OCI-LY1 (cell line): ENCODE data around the gene ZCCHC12.
"Not testable (repeated sequence)": the region's sequence is repeated elsewhere in the genome, so short reads cannot be mapped to it uniquely, and the experiment has no call there.

Experiments
- H2AFZ ChIP-seq: fragments of 200-600 bp; sonication (generic), shearing (Covaris generic); 2 replicates; pipeline ENCODE4 v1.6.0; 2014; ENCODE audit warnings: antibody characterized with exemption, mild to moderate bottlenecking, low read length
- H3F3A ChIP-seq: fragments of 200-600 bp; sonication (generic), shearing (Covaris generic); 2 replicates; pipeline ENCODE4 v1.6.0; 2014; ENCODE audit warnings: mild to moderate bottlenecking, antibody characterized with exemption, low read length, moderate library complexity; ENCODE audit not compliant: insufficient read depth
- H3K27ac ChIP-seq: fragments of 200-600 bp; sonication (generic); 2 replicates; pipeline ENCODE4 v1.5.1; 2014; ENCODE audit warnings: low read length, mixed run types, mild to moderate bottlenecking, low read depth; ENCODE audit not compliant: poor library complexity, severe bottlenecking
- H3K27me3 ChIP-seq: fragments of 200-600 bp; sonication (generic); 2 replicates; pipeline ENCODE4 v1.6.0; 2014; ENCODE audit warnings: antibody characterized with exemption, mild to moderate bottlenecking, low read length, moderate library complexity; ENCODE audit not compliant: insufficient read depth
- H3K36me3 ChIP-seq: fragments of 200-600 bp; sonication (generic); 2 replicates; pipeline ENCODE4 v1.6.1; 2014; ENCODE audit warnings: mild to moderate bottlenecking, antibody characterized with exemption, low read length, moderate library complexity, mixed read lengths; ENCODE audit not compliant: insufficient read depth
- H3K4me1 ChIP-seq: fragments of 200-600 bp; sonication (generic); 2 replicates; pipeline ENCODE4 v1.5.1; 2014; ENCODE audit warnings: mild to moderate bottlenecking, low read length, moderate library complexity; ENCODE audit not compliant: insufficient read depth, severe bottlenecking
- H3K4me2 ChIP-seq: fragments of 200-600 bp; sonication (generic), shearing (Covaris generic); 2 replicates; pipeline ENCODE4 v1.6.1; 2014; ENCODE audit warnings: low read length
- H3K4me3 ChIP-seq: fragments of 200-600 bp; sonication (generic); 2 replicates; pipeline ENCODE4 v1.5.1; 2014; ENCODE audit warnings: low read length, low read depth, mild to moderate bottlenecking, mixed read lengths; ENCODE audit not compliant: poor library complexity, severe bottlenecking
- H3K79me2 ChIP-seq: fragments of 200-600 bp; shearing (Covaris generic); 2 replicates; pipeline ENCODE4 v1.6.1; 2016; ENCODE audit warnings: mixed run types, low read length, mixed read lengths; ENCODE audit not compliant: insufficient read depth
- H3K9ac ChIP-seq: fragments of 200-600 bp; sonication (generic), shearing (Covaris generic); 2 replicates; pipeline ENCODE4 v1.6.1; 2014; ENCODE audit warnings: mild to moderate bottlenecking, low read length, mixed read lengths
- H3K9me2 ChIP-seq: fragments of 200-600 bp; sonication (generic), shearing (Covaris generic); 2 replicates; pipeline ENCODE4 v1.6.1; 2014; ENCODE audit warnings: low read depth, mild to moderate bottlenecking, low read length, mixed read lengths
- H3K9me3 ChIP-seq: fragments of 200-600 bp; shearing (Covaris generic); 2 replicates; pipeline ENCODE4 v1.6.1; 2014; ENCODE audit warnings: low read length, mixed read lengths
- H4K20me1 ChIP-seq: fragments of 200-600 bp; sonication (generic), shearing (Covaris generic); 2 replicates; pipeline ENCODE4 v1.6.0; 2016; ENCODE audit warnings: mild to moderate bottlenecking, low read length; ENCODE audit not compliant: insufficient read depth
- EZH2 ChIP-seq: fragments of 200-600 bp; sonication (generic), shearing (Covaris generic); IDR thresholded peaks from 2 replicates; pipeline ENCODE4 v1.8.0; 2017; ENCODE audit warnings: borderline replicate concordance, mixed run types, mild to moderate bottlenecking, antibody characterized with exemption, low read length, moderate library complexity, mixed read lengths
- TF ChIP-seq, protein P1 (sequence below): fragments of 200-600 bp; sonication (generic), shearing (Covaris generic); IDR thresholded peaks from 2 replicates; pipeline ENCODE4 v1.5.1; 2017; ENCODE audit warnings: mild to moderate bottlenecking, antibody characterized with exemption, low read length, moderate library complexity, mixed read lengths

Gene ZCCHC12

DNA sequence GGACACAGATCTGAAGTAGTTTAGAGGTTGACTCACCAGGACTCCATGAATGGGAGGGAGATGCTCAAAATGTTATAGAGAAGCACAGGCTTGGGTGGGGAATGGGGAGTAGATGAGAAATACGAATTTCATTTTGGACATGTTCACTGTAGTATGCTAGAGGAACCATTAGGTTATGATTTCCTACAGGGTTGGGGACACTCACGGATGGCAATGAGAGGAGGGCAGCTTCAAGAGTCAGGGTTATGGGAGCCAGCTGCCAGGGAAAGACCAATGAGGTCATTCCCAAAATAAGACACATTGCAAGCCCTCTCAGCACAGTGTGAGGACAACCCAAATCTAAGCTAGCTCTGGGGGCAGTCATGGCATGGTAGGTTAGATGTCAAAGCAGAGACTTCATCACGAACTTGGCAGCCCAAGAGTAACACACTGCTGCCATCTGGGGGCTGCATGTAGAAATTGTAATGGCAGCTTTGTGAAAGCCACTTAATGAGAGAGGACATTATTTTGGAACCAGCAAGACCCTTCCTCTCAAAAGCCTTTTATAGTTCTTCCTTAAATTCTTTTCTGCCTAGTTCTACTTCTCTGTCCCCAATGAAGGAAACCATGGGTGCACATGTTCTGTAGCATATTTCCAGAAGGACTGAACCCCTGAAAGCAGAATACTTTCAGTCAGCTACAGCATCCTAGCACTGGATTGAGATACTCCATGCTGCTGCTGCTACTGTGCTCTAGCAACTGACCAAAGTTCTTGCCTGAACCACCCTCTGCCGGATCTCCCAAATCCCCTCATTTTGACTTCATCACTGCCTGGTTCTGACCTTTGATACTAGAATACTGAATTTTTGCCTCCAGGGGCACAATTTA is 16.2 kb upstream of the ZCCHC12 start:
- H3F3A ChIP-seq = no peaks in the 10 kb centered on the region
- no peak overlapping the region for H3K4me2 ChIP-seq
- H3K9me2 ChIP-seq = no peaks in the 10 kb centered on the region
- no peaks in the 10 kb centered on the region for H3K27me3 ChIP-seq
- no peak overlapping the region for H3K27ac ChIP-seq
- H3K4me1 ChIP-seq = no peaks in the 10 kb centered on the region
- no peaks in the 10 kb centered on the region for H3K9me3 ChIP-seq
- TF ChIP-seq, protein P1, sequence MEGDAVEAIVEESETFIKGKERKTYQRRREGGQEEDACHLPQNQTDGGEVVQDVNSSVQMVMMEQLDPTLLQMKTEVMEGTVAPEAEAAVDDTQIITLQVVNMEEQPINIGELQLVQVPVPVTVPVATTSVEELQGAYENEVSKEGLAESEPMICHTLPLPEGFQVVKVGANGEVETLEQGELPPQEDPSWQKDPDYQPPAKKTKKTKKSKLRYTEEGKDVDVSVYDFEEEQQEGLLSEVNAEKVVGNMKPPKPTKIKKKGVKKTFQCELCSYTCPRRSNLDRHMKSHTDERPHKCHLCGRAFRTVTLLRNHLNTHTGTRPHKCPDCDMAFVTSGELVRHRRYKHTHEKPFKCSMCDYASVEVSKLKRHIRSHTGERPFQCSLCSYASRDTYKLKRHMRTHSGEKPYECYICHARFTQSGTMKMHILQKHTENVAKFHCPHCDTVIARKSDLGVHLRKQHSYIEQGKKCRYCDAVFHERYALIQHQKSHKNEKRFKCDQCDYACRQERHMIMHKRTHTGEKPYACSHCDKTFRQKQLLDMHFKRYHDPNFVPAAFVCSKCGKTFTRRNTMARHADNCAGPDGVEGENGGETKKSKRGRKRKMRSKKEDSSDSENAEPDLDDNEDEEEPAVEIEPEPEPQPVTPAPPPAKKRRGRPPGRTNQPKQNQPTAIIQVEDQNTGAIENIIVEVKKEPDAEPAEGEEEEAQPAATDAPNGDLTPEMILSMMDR = peak; percentile 59
- TF ChIP-seq EZH2 = no peak
- H3K36me3 ChIP-seq = no peaks in the 10 kb centered on the region
- H4K20me1 ChIP-seq = no peaks in the 10 kb centered on the region
- H3K79me2 ChIP-seq = no peaks in the 10 kb centered on the region
- H3K4me3 ChIP-seq = no peak overlapping the region
- no peak overlapping the region for H2AFZ ChIP-seq
- H3K9ac ChIP-seq = no peak overlapping the region

DNA sequence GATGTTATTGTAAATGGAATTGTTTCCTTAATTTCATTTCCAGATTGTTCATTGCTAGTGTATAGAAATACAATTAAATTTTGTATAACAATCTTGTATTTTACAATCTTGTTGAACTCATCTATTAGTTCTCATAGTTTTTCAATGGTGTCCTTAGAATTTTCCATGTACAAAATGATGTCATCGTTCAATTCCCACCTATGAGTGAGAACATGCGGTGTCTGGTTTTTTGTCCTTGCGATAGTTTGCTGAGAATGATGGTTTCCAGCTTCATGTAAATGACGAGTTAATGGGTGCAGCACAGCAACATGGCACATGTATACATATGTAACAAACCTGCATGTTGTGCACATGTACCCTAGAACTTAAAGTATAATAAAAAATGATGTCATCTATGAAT is 6.4 kb upstream of the ZCCHC12 start:
- not testable (repeated sequence) for H3K9me3 ChIP-seq, H3F3A ChIP-seq, H3K27me3 ChIP-seq, H3K4me1 ChIP-seq, H3K27ac ChIP-seq, H3K36me3 ChIP-seq, H3K9ac ChIP-seq, H3K79me2 ChIP-seq, H3K4me2 ChIP-seq, H3K9me2 ChIP-seq, H2AFZ ChIP-seq, H3K4me3 ChIP-seq, H4K20me1 ChIP-seq

DNA sequence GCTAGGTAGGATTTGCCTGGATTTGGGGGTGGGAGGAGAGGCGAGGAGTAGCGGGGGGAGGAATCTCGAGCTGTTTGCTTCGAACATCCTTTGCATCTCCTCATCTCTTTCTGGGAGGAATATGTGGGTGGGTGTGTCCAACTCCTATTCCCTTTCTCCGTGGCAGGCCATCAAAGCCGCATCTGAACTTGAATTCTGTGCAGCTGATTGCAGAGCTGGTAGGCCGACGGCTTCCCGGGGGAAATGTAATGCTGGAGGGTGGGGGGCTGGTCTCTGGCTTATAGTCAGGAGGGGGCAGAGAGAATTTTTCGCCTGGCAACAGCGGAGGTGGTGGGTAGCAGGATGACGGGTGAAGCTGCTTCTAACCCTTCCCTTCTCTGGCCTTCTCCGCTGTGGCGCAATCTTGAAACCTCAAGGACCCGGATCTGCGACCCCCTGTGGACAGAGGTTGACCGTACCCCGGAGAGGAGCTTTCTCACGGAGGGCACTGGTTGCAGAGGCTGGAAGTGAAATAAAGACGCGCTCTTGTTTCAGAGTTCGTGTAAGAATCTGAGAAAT is 628 bp downstream of the ZCCHC12 start:
- Histone ChIP-seq H3K9me3 (no peaks in the 10 kb centered on the region), H3K4me1 (peaks cover 8% of the 10 kb centered on the region), H2AFZ (no peak overlapping the region), H3K4me2 (peak overlapping the region; percentile 61), H3F3A (no peaks in the 10 kb centered on the region), H3K79me2 (no peaks in the 10 kb centered on the region), H3K27me3 (no peaks in the 10 kb centered on the region), H3K4me3 (peak overlapping the region; percentile 42), H3K9ac (no peak overlapping the region), H3K27ac (no peak overlapping the region), H3K9me2 (no peaks in the 10 kb centered on the region), H4K20me1 (no peaks in the 10 kb centered on the region), H3K36me3 (no peaks in the 10 kb centered on the region)
- TF ChIP-seq, protein P1 = no peak
- no peak for TF ChIP-seq EZH2
